GM18909 (cell line): ENCODE data around the gene KRTAP10-10.
"Not testable (repeated sequence)": the region's sequence is repeated elsewhere in the genome, so short reads cannot be mapped to it uniquely, and the experiment has no call there.

Source experiments
- ATAC-seq: cut with Tn5 transposase; IDR thresholded peaks from one replicate; pipeline ENCODE4 v1.9.1; 2021; ENCODE audit warnings: mild to moderate bottlenecking; ENCODE audit not compliant: unreplicated experiment, poor library complexity

The KRTAP10-10 gene

DNA sequence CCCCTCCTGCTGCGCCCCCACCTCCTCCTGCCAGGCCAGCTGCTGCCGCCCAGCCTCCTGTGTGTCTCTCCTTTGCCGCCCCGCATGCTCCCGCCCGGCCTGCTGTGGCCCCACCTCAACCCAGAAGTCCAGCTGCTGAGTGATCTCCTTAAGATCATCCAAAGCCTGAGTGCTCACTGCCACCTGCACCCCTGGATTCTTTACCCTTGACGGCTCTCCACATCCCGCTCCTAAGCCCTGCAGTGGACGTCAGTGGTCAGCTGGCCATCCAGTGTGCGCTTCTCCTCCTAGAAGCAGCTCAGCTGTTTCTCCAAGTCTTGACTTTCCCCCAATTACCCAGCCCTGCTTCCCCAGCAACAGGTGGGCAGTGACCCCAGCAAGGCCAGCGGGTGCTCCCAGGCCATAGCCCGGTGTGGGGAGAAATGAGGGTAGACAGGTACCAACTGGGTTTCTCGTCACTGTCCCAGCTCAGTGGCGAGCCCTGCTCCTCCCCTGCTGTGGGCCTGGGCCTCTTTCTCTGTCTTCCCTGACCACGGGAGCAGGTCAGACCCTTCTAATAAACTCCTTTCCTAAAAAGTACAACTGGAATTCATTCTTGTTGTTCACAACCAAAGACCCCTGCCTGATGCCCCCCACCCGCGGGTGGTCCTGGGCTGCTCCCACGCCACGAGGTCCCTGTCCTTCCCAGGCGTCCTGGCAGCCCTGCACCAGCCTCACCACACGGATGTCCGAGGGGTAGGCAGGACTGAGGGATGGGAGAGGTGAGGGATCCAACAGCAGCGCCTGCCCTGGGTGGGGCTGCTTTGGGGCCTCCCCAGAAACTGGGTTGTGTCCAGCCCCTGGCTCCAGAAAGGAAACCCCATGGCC is 35.3 kb upstream of the KRTAP10-10 start:
- ATAC-seq = no peak

DNA sequence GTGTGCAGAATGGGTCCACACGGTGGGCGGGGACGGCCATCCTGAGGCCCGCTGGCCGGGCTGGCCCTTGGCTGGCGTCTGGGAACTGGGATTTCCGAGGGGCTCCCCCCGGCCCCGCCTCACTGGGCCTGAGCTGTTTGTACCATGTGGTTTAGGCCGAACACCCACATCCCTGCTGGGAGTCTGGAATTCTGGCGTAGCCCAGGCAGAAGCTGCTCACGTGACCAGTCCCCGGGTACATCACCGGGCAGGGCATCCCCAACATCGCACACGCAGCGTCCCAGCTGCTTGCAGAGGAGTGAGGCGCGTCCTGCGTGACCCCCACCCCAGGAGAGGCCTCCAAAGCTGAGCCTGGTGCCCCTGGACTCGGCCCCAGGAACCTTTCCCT is 34.7 kb upstream of the KRTAP10-10 start:
- ATAC-seq = no peak

GRCh38 chr21:44603109-44603875 is 33.9 kb upstream of the KRTAP10-10 start:
- no peak for ATAC-seq

- no peak for ATAC-seq
Measured at GRCh38 chr21:44603911-44604310, 33.2 kb upstream of the KRTAP10-10 start.

- ATAC-seq = no peak
Measured at GRCh38 chr21:44606495-44606894, 30.7 kb upstream of the KRTAP10-10 start.

DNA sequence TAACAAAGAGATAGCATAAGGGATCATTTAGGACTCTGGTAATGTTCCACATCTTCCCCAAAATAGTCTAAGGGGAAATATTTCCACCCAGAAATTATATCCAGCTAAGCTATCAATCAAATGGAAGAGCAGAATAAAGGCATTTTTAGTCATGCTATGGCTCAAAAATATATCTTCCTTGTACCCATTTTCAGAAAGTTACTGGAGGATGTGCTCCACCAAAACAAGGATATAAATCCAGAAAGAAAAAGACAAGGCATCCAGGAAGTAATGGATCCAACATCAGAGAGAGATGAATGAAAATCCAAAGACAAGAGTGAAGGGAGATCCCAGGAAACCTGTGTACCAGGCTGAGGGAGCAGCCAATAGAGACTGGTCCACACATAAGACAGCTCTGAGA is 28.0 kb upstream of the KRTAP10-10 start:
- no peak for ATAC-seq

- not testable (repeated sequence) for ATAC-seq
Measured at GRCh38 chr21:44610157-44610843, 26.9 kb upstream of the KRTAP10-10 start.

DNA sequence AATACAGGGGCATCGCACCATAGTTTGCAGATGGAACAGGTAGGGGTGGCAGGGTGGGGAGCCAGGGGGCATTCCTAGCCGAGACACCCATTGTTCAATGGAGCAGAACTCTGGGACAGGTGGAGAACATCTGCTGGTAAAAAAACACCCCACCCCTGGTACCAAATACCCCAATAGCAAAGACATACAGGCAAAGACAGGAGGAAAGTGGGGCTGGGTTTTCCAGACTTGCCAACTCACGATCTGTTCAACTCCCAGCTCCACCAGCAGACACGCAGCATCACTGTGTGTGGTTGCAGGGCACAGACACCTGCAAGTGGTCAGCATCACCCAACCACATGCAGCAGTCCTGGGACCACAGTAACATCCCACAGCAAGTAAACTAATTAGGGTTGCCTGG is 25.6 kb upstream of the KRTAP10-10 start:
- ATAC-seq = no peak

GRCh38 chr21:44612029-44612486 is 25.1 kb upstream of the KRTAP10-10 start, which contains the start of gene KRTAP10-8:
Gene KRTAP10-8 (plus strand): TSS chr21:44612079. CDS start chr21:44612101, 22 bp downstream.
- ATAC-seq = no peak

GRCh38 chr21:44612669-44613229 is 24.4 kb upstream of the KRTAP10-10 start:
- ATAC-seq = no peak

DNA sequence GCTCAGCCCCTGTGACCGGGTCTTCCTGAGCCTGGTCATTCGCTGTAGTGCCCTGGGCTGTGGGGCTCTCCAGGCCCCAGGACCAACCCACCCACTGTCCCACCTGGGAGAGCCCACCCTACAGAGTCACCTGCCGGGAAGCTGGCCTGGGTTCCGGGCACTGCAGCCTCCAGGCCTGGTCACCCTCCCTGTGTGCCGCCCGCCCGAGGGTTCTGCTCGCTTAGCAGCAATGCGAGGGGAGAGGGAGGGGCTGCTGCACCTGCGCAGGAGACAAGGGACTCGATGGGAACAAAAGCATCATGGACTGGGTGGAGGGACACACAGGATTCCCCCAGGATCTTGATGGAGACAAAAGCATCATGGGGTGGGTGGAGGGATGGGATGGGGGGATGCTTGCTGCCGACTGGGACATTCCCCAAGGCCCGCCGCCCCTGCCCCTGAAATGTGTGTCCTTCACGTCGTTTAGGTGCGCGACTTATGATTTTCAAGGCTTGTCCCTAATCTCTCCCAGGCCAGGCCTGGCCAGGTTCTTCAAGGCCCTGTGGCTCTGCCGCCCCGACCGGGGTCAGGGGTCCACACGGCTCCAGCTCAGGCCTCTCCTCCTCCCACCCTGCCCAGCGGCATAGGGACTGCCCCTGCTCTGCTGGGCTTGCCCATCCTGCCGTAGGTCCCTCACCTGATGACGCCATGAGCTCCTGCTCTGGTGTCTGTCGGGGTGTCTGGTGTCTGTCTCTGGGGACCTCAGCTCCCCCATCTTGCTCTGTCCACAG is 23.6 kb upstream of the KRTAP10-10 start:
- no peak for ATAC-seq

DNA sequence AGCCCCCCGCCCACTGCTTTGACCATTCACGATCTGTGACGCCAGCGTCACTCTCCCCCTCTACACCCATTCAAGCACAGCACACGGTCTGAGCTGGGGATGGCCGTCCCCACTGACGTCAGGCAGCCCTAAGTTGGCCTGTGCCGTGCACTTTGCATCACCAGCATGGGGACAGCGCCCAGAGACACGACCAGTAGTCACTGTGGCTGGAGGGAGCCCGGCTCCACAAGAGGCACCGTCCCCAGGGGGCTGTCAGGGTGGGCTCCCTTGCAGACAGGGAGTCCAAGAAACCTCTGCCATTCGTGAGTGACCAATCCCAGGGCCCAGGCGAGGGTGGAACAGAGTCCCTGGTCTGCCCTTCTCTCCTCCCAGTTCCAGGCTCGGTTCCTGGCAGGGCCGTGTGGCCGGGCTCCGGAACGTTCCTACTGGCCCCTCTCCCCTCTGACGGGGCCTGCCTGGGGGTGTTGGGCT is 23.0 kb upstream of the KRTAP10-10 start:
- ATAC-seq = no peak

GRCh38 chr21:44614961-44615391 is 22.2 kb upstream of the KRTAP10-10 start:
- no peak for ATAC-seq

DNA sequence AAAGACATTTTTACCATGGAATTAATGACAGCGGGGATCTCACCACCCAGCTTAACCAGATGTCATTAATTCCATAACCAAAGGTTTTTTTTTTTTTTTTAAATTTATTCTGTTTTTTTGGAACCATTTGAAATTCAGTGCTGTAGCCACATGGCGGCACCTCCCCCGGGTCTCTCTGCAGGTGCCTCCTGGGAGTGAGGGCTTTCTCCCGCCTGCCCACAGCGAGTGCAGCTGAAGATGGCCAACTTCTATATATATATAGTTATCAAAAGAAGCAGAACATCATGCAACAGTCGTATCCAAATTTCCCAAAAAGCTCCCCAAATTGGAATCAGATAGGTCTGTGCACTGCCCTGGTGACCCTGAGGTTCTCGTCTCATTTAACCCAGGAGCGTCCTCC is 21.7 kb upstream of the KRTAP10-10 start:
- no peak for ATAC-seq

GRCh38 chr21:44615911-44616590 is 21.1 kb upstream of the KRTAP10-10 start:
- no peak for ATAC-seq

- no peak for ATAC-seq
Measured at GRCh38 chr21:44616591-44616926, 20.6 kb upstream of the KRTAP10-10 start.

DNA sequence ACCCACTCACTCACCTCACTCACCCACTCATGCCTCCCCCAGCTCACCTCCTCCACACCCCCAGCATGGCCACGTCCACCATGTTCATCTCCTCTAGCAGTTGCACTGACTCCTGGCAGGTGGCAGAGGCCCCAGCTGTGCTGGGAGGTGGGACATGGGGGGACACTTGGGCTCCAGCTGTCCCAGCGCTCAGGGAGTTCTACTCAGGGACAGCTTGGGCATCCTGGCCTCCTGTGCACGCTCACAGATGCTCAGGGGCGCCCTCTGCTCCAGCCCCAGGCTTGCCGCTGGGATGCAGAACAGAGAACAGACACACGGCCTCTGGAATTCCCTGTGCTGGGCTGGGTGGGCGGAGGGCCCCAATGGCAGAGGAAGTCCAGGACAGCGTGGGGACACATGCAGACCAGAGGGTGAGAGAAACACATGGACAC is 20.1 kb upstream of the KRTAP10-10 start:
- ATAC-seq = no peak

DNA sequence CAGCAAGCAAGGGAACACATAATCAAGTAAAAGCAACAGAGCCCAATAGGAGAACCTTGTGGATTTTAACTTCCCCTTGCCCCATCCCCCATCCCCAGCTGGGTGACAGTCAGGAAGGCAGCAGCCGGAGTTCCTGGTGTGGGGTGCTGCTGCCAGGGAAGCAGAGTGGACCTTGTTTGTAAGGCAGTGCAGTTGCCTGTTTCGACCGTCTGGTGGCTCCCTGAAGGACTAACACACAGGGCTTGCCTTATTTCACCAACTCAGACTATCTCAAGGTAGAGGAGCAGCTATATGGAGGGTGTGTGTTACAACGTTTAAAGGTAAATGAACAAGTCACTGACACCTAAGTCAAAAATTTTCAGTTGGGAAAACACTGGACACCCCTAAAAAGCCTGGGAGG is 18.7 kb upstream of the KRTAP10-10 start:
- no peak for ATAC-seq

- ATAC-seq = no peak
Measured at GRCh38 chr21:44618909-44619308, 18.2 kb upstream of the KRTAP10-10 start.
